H1 (cell line): Measurements from ENCODE around the gene TBCD. TPM values are rescaled to one million over a fixed set of nuclear protein-coding genes. Genes with fewer than 3 reads are reported as not detected.

Source experiments
- CTCF ChIA-PET: fragments of 300-600 bp; sonication (Branson Sonifier 250); formaldehyde crosslinking; loops from one replicate; lab custom pipeline; 2021; ENCODE audit not compliant: partially characterized antibody; lab: Charles Lee
- POLR2A ChIA-PET: fragments of 300-600 bp; sonication (Branson Sonifier 250); formaldehyde crosslinking; loops from one replicate; lab custom pipeline; 2021; ENCODE audit warnings: inconsistent platforms; ENCODE audit not compliant: partially characterized antibody; lab: Charles Lee
- DNase-seq, 2 experiments: peaks; one replicate each; pipeline versions ENCODE4 v3.0.0 to v3.0.0-alpha.2; 2010 to 2022; ENCODE audit warnings: low spot score in 2 of 2, low read depth in 1 of 2, mixed read lengths in 1 of 2
- FAIRE-seq: peaks from 2 replicates; lab custom pipeline; 2011; peaks lifted over from hg19 to GRCh38; lab: Jason Lieb, UNC
- H2AFZ ChIP-seq: 2 replicates; pipeline ENCODE4 v1.8.1; 2012; ENCODE audit warnings: low read length, inconsistent platforms
- H2AK5ac ChIP-seq: 2 replicates; pipeline ENCODE4 v1.6.1; 2013; ENCODE audit warnings: low read depth, low read length
- H2BK120ac ChIP-seq: replicated peaks from 2 replicates; pipeline ENCODE3; 2013; ENCODE audit warnings: low read depth, low read length, inconsistent platforms
- H2BK12ac ChIP-seq: 2 replicates; pipeline ENCODE4 v1.6.1; 2013; ENCODE audit warnings: low read depth, low read length
- H2BK15ac ChIP-seq: 2 replicates; pipeline ENCODE4 v1.6.1; 2013; ENCODE audit warnings: low read length
- H2BK20ac ChIP-seq: 2 replicates; pipeline ENCODE4 v1.6.1; 2013; ENCODE audit warnings: low read length
- H2BK5ac ChIP-seq: 2 replicates; pipeline ENCODE4 v1.6.1; 2013; ENCODE audit warnings: low read depth, low read length
- H3K14ac ChIP-seq: 2 replicates; pipeline ENCODE4 v1.6.1; 2013; ENCODE audit warnings: inconsistent platforms; ENCODE audit not compliant: insufficient read length
- H3K18ac ChIP-seq: 2 replicates; pipeline ENCODE4 v1.6.1; 2013; ENCODE audit warnings: low read length; ENCODE audit errors: extremely low read depth
- H3K23ac ChIP-seq: 2 replicates; pipeline ENCODE4 v1.6.1; 2013; ENCODE audit warnings: inconsistent platforms; ENCODE audit not compliant: insufficient read length
- H3K23me2 ChIP-seq: 2 replicates; pipeline ENCODE4 v1.6.1; 2013; ENCODE audit warnings: low read depth, low read length
- H3K27ac ChIP-seq: 2 replicates; pipeline ENCODE4 v1.6.1; 2011; ENCODE audit warnings: low read depth, low read length, inconsistent platforms
- H3K27me3 ChIP-seq, 4 experiments: replicated peaks in 1 of 4; 1 replicate in 1 of 4; 2 replicates in 3 of 4; pipeline versions ENCODE4 v1.6.1 to v1.8.1; 2011 to 2013; ENCODE audit warnings: low read length in 3 of 4, mild to moderate bottlenecking in 3 of 4, inconsistent platforms in 2 of 4, mixed read lengths in 2 of 4, moderate library complexity in 1 of 4; ENCODE audit not compliant: control insufficient read depth in 3 of 4, insufficient read depth in 3 of 4; ENCODE audit errors: extremely low read depth in 1 of 4
- H3K36me3 ChIP-seq, 4 experiments: 2 replicates each; pipeline versions ENCODE4 v1.6.1 to v1.8.1; 2011 to 2013; ENCODE audit warnings: mild to moderate bottlenecking in 4 of 4, low read length in 3 of 4, moderate library complexity in 2 of 4, control low read depth in 1 of 4, inconsistent platforms in 1 of 4; ENCODE audit not compliant: insufficient read depth in 4 of 4, control insufficient read depth in 2 of 4
- H3K4ac ChIP-seq: replicated peaks from 2 replicates; pipeline ENCODE3; 2013; ENCODE audit warnings: low read length, low read depth, mixed read lengths, inconsistent platforms; ENCODE audit not compliant: insufficient read length
- H3K4me1 ChIP-seq, 4 experiments: replicated peaks in 1 of 4; 1 replicate in 1 of 4; 2 replicates in 3 of 4; pipeline versions ENCODE4 v1.6.1 to v1.8.1; 2011 to 2013; ENCODE audit warnings: low read length in 3 of 4, inconsistent platforms in 2 of 4, mixed read lengths in 1 of 4; ENCODE audit not compliant: insufficient read depth in 4 of 4, control insufficient read depth in 3 of 4
- H3K4me2 ChIP-seq, 2 experiments: 2 replicates each; pipeline versions ENCODE4 v1.6.1 to v1.8.1; 2011 to 2013; ENCODE audit warnings: low read depth in 2 of 2, low read length in 2 of 2, control low read depth in 1 of 2, inconsistent platforms in 1 of 2, mild to moderate bottlenecking in 1 of 2; ENCODE audit not compliant: insufficient read depth in 1 of 2
- H3K4me3 ChIP-seq, 4 experiments: fragments of 200-600, 300-600 bp in 1 of 4; sonication (generic), shearing (Covaris generic), sonication (Bioruptor Twin) in 1 of 4; 2 replicates each; pipeline versions ENCODE4 v1.5.1 to v1.8.1; 2011 to 2016; ENCODE audit warnings: low read length in 4 of 4, low read depth in 3 of 4, control low read depth in 2 of 4, inconsistent platforms in 2 of 4, mild to moderate bottlenecking in 2 of 4, mixed read lengths in 1 of 4, moderate library complexity in 1 of 4; ENCODE audit not compliant: insufficient read depth in 2 of 4; ENCODE audit errors: extremely low read depth in 1 of 4
- H3K56ac ChIP-seq: replicated peaks from 2 replicates; pipeline ENCODE3; 2013; ENCODE audit warnings: low read depth, mild to moderate bottlenecking, mixed read lengths, low read length, inconsistent platforms; ENCODE audit not compliant: insufficient read length
- H3K79me1 ChIP-seq: 2 replicates; pipeline ENCODE4 v1.6.1; 2013; ENCODE audit warnings: low read depth, low read length, control low read depth
- H3K79me2 ChIP-seq, 2 experiments: 2 replicates each; pipeline versions ENCODE4 v1.6.1 to v1.8.1; 2012 to 2013; ENCODE audit warnings: low read length in 2 of 2, mild to moderate bottlenecking in 2 of 2, inconsistent platforms in 1 of 2; ENCODE audit not compliant: insufficient read depth in 2 of 2, control insufficient read depth in 1 of 2
- H3K9ac ChIP-seq, 4 experiments: replicated peaks in 1 of 4; 1 replicate in 1 of 4; 2 replicates in 3 of 4; pipeline versions ENCODE4 v1.6.1 to v1.8.1; 2011 to 2013; ENCODE audit warnings: low read depth in 3 of 4, low read length in 3 of 4, control low read depth in 2 of 4, mild to moderate bottlenecking in 2 of 4, moderate library complexity in 2 of 4, inconsistent platforms in 1 of 4; ENCODE audit errors: extremely low read depth in 1 of 4
- H3K9me3 ChIP-seq, 2 experiments: 2 replicates each; pipeline versions ENCODE4 v1.6.1 to v1.8.1; 2012 to 2013; ENCODE audit warnings: mild to moderate bottlenecking in 2 of 2, moderate library complexity in 2 of 2, control low read depth in 1 of 2, inconsistent platforms in 1 of 2, low read depth in 1 of 2, low read length in 1 of 2, mixed read lengths in 1 of 2; ENCODE audit not compliant: insufficient read depth in 2 of 2
- H4K20me1 ChIP-seq, 2 experiments: replicated peaks in 1 of 2; 2 replicates each; pipeline versions ENCODE3 to v1.8.1; 2011 to 2013; ENCODE audit warnings: inconsistent platforms in 2 of 2, low read length in 2 of 2, mild to moderate bottlenecking in 1 of 2; ENCODE audit not compliant: insufficient read depth in 2 of 2, control insufficient read depth in 1 of 2
- H4K5ac ChIP-seq: 2 replicates; pipeline ENCODE4 v1.6.1; 2013; ENCODE audit warnings: low read length, low read depth, mixed read lengths, inconsistent platforms; ENCODE audit not compliant: insufficient read length
- H4K8ac ChIP-seq: 2 replicates; pipeline ENCODE4 v1.8.0; 2013; ENCODE audit warnings: mild to moderate bottlenecking, moderate library complexity, low read length, inconsistent platforms; ENCODE audit not compliant: insufficient read depth; ENCODE audit errors: extremely low read depth
- H4K91ac ChIP-seq: replicated peaks from 2 replicates; pipeline ENCODE3; 2013; ENCODE audit warnings: low read length, mixed read lengths, inconsistent platforms; ENCODE audit not compliant: insufficient read length
- CEBPB ChIP-seq: IDR thresholded peaks from 2 replicates; pipeline ENCODE4 v1.6.1; 2012; ENCODE audit warnings: low read depth, low read length
- CHD1 ChIP-seq: IDR thresholded peaks from 2 replicates; pipeline ENCODE4 v1.6.1; 2012; ENCODE audit warnings: low read depth, low read length, improper control_type of control experiment
- GTF2F1 ChIP-seq: IDR thresholded peaks from 2 replicates; pipeline ENCODE4 v1.6.1; 2012; ENCODE audit warnings: low read depth, low read length, improper control_type of control experiment, borderline replicate concordance
- HDAC2 ChIP-seq, 2 experiments: fragments of 300-600 bp in 1 of 2; sonication (generic) in 1 of 2; IDR thresholded peaks; 2 replicates each; pipeline ENCODE4 v1.6.1; 2011 to 2012; ENCODE audit warnings: low read depth in 2 of 2, low read length in 2 of 2, mild to moderate bottlenecking in 2 of 2, moderate library complexity in 2 of 2, borderline replicate concordance in 1 of 2, inconsistent platforms in 1 of 2
- JUN ChIP-seq: IDR thresholded peaks from 2 replicates; pipeline ENCODE4 v1.6.1; 2011; ENCODE audit warnings: low read depth, mild to moderate bottlenecking, improper control_type of control experiment, low read length
- KDM4A ChIP-seq: IDR thresholded peaks from one replicate; pipeline ENCODE4 v1.7.1; 2012; ENCODE audit warnings: low read depth, mild to moderate bottlenecking, moderate library complexity, low read length, inconsistent platforms; ENCODE audit not compliant: severe bottlenecking
- MAX ChIP-seq: IDR thresholded peaks from 2 replicates; pipeline ENCODE4 v1.6.1; 2012; ENCODE audit warnings: inconsistent platforms
- RFX5 ChIP-seq: IDR thresholded peaks from 2 replicates; pipeline ENCODE4 v1.6.1; 2011; ENCODE audit warnings: low read depth, low read length, improper control_type of control experiment, borderline replicate concordance
- SIRT6 ChIP-seq: IDR thresholded peaks from one replicate; pipeline ENCODE4 v1.7.1; 2012; ENCODE audit warnings: low read length, inconsistent platforms
- SUZ12 ChIP-seq: fragments of 200-600 bp; sonication (generic); IDR thresholded peaks from 2 replicates; pipeline ENCODE4 v1.6.1; 2012; ENCODE audit warnings: mild to moderate bottlenecking, inconsistent platforms, low read length, moderate library complexity, mixed read lengths
- TAF1 ChIP-seq: IDR thresholded peaks from 2 replicates; pipeline ENCODE4 v1.6.1; 2011; ENCODE audit warnings: mild to moderate bottlenecking, low read depth, low read length
- YY1 ChIP-seq: IDR thresholded peaks from 2 replicates; pipeline ENCODE4 v1.6.1; 2011; ENCODE audit warnings: low read depth, mild to moderate bottlenecking, low read length
- WGBS, 2 experiments: shearing (Covaris generic) in 1 of 2; methylation state at CpG; one replicate each; pipeline versions ENCODE4 v1.1.6 to v1.1.7; 2013 to 2015; ENCODE audit warnings: low lambda C conversion rate in 2 of 2, mixed read lengths in 2 of 2, inconsistent platforms in 1 of 2, low coverage in 1 of 2, missing lambda C conversion rate in 1 of 2; ENCODE audit not compliant: insufficient replicate concordance in 2 of 2, insufficient coverage in 1 of 2, insufficient read length in 1 of 2; ENCODE audit errors: extremely low coverage in 1 of 2, missing lambda C conversion rate in 1 of 2; 5-methylcytosine and 5-hydroxymethylcytosine counted together
- polyA plus RNA-seq, 7 experiments: library from polyadenylated mRNA; depleted of rRNA in 3 of 7; stranded (reverse) in 5 of 7; unstranded in 2 of 7; fragments of >200 nt in 5 of 7; fragments of 200-250 nt in 2 of 7; gene quantifications; 1 replicate in 5 of 7; 2 replicates in 1 of 7; 4 replicates in 1 of 7; pipeline versions ENCODE4 v1.2.1 to v1.2.3, GENCODE V29; 2011 to 2013; ENCODE audit warnings: missing spikeins in 2 of 7, mixed read lengths in 2 of 7
- total RNA-seq: library from RNA; stranded (reverse); fragmentation: NEBNext Ultra II Directional; extraction: Animal tissue kit (Norgen Biotek cat#: 25700); gene quantifications from 2 replicates; pipeline ENCODE4 v1.2.1, GENCODE V29; 2021

The TBCD gene
- total and polyA plus RNA-seq, 2 of the 8 experiments (the other 6 are each of a cell fraction or from before 2014, with no cell fraction given), result 118 to 162 TPM

- Histone ChIP-seq H2BK120ac (no peak overlapping the region), H4K20me1 (no peaks in the 10 kb centered on the region), H4K91ac (no peak overlapping the region), H3K18ac (no peak overlapping the region; the same call in 1 of the 2 replicates), H3K14ac (no peak overlapping the region), H3K9ac (no peak overlapping the region), H2BK15ac (no peak overlapping the region), H3K23ac (no peak overlapping the region), H2BK12ac (no peak overlapping the region), H4K5ac (no peak overlapping the region), H3K9me3 (peaks cover 4 to 19% of the 10 kb centered on the region in 2 experiments; a peak in 3 of 4 replicates), H3K56ac (no peak overlapping the region), H3K79me1 (no peaks in the 10 kb centered on the region; the same call in none of the 2 replicates), H3K27ac (no peak overlapping the region), H3K4me3 (no peak overlapping the region), H3K23me2 (no peaks in the 10 kb centered on the region), H3K27me3 (no peaks in the 10 kb centered on the region), H3K4me2 (no peak overlapping the region), H3K79me2 (no peaks in the 10 kb centered on the region), H3K36me3 (peaks cover 3 to 50% (median 29%) of the 10 kb centered on the region in 4 experiments; a peak in 6 of 8 replicates), H2BK5ac (no peak overlapping the region), H3K4ac (no peak overlapping the region), H3K4me1 (no peaks in the 10 kb centered on the region), H2BK20ac (no peak overlapping the region), H2AK5ac (no peak overlapping the region), H2AFZ (no peak overlapping the region), H4K8ac (peak overlapping the region; percentile 46; the same call in 1 of the 2 replicates)
- FAIRE-seq, result no peak
- no peak for DNase-seq
- ChIA-PET CTCF (interaction anchor here (0.7 to 1.2 kb wide), 4 partner anchors 14 to 226 kb away, joined by 3 to 4 read pairs (median 3); no protein-coding TSS in a partner anchor), POLR2A (no interaction called here)
- WGBS, 2 experiments, result 93% methylated on average over 52 of the region's 53 CpGs; no CpG with 5 or more reads in 1 of the 2 experiments
- TF ChIP-seq SIRT6 (no peak), YY1 (no peak), HDAC2 (IDR thresholded peaks at IDR 0.05; ENCODE audit: borderline replicate concordance in 1 of 2, low read depth in 2 of 2, low read length in 2 of 2) (no peak), MAX (no peak), CHD1 (no peak), KDM4A (no peak), TAF1 (no peak), SUZ12 (no peak), GTF2F1 (no peak), RFX5 (no peak), CEBPB (no peak), JUN (no peak)
Measured at GRCh38 chr17:82937411-82938371, 185.8 kb downstream of the TBCD start.
